ENCODE results near the gene ZFYVE16. TPM values are rescaled to one million over a fixed set of nuclear protein-coding genes. Genes with fewer than 3 reads are reported as not detected.

ZFYVE16 gene
- total and polyA plus RNA-seq, 2 of the 13 experiments (the other 11 are each of a cell fraction or from before 2014, with no cell fraction given), result 9.3 to 33.3 TPM

DNA sequence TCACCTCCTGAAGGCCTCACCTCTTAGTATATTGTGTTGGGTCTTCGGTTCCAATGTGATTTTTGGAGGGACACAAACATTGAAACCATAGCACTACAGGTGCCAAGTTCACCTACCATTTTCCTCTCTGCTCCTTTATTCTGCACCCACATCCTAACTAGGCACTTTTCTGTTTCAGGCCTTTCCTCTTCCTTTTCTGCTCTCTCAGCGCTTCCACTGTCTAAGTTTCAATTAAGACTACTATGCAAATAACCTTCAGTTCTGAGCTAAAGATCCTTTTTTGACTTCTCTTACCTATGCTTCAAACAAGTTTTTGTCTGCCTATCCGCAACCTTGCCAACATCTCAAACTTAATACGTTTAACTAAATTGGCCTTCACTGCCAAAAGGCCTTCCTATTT lies 25.4 kb upstream of the ZFYVE16 start (continued):
- no peak for TF ChIP-seq BORCS8-MEF2B (CRISPR knock-in tag; IDR thresholded peaks at IDR 0.05)

DNA sequence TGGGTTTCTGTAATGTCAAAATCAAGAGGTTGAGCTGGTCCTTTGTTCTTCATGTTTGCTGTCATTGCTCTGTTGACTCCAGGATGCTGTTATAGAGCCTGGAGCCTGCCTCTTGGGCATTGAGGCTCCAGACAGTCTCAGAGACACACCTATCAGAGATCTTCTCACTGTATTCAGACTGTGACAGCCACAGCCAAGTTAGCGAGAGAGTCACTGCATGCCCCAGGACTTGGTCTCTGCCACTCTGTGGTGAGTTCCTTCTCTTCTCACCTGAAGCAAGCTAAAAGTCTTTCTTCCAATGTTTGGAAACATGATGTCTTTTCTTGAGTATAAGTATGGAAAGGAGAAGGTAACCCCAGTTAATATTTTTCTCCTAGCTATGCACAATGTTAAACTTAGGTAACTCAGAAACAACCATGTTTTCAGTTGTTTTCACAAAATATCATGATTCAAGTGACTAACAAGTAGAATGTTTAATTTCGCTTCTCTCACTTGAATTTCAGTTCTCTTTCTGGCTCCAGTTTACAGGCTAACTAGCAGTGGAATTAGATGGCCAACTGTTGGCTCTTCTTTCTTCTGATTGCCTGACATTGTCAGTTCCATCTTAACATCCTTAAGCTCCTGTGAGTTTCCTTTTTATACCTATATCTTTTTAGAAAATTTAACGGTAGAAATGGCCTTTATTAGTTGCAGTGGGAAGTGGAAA lies 20.6 kb upstream of the ZFYVE16 start:
- TF ChIP-seq ZNF143 (CRISPR knock-in tag; IDR thresholded peaks at IDR 0.05), result no peak
- TF ChIP-seq RAD21 (CRISPR knock-in tag; IDR thresholded peaks at IDR 0.05), result no peak
- TF ChIP-seq, protein P1, sequence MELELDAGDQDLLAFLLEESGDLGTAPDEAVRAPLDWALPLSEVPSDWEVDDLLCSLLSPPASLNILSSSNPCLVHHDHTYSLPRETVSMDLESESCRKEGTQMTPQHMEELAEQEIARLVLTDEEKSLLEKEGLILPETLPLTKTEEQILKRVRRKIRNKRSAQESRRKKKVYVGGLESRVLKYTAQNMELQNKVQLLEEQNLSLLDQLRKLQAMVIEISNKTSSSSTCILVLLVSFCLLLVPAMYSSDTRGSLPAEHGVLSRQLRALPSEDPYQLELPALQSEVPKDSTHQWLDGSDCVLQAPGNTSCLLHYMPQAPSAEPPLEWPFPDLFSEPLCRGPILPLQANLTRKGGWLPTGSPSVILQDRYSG (CRISPR knock-in tag; IDR thresholded peaks at IDR 0.05), result no peak
- TF ChIP-seq REL (CRISPR knock-in tag; conservative IDR thresholded peaks at IDR 0.05), result no peak
- no peak for TF ChIP-seq ASH2L (IDR thresholded peaks at IDR 0.05; ENCODE audit: insufficient read length, low read depth, low read length)
- TF ChIP-seq, protein P2, sequence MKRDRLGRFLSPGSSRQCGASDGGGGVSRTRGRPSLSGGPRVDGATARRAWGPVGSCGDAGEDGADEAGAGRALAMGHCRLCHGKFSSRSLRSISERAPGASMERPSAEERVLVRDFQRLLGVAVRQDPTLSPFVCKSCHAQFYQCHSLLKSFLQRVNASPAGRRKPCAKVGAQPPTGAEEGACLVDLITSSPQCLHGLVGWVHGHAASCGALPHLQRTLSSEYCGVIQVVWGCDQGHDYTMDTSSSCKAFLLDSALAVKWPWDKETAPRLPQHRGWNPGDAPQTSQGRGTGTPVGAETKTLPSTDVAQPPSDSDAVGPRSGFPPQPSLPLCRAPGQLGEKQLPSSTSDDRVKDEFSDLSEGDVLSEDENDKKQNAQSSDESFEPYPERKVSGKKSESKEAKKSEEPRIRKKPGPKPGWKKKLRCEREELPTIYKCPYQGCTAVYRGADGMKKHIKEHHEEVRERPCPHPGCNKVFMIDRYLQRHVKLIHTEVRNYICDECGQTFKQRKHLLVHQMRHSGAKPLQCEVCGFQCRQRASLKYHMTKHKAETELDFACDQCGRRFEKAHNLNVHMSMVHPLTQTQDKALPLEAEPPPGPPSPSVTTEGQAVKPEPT (CRISPR knock-in tag; IDR thresholded peaks at IDR 0.05; ENCODE audit: low read depth), result no peak
- in situ Hi-C loops (cut with HindIII; ENCODE audit: extremely low pct_ligation_motif_present, low pct_unique_long_range_greater_than_20kb), result no loop called here
- Histone ChIP-seq H4K20me1 (ENCODE audit: insufficient read depth, low read length) (no peaks in the 10 kb centered on the region), H3K27me3 (ENCODE audit: control insufficient read depth in 1 of 2, insufficient read depth in 2 of 2, low read length in 2 of 2) (peaks cover 0 to 9% of the 10 kb centered on the region in 2 experiments; a peak in 1 of 5 replicates), H3K9ac (ENCODE audit: insufficient read depth, low read depth, low read length) (no peak overlapping the region), H3K4me1 (ENCODE audit: insufficient read depth, low read length) (no peaks in the 10 kb centered on the region), H3K27ac (ENCODE audit: extremely low read length, insufficient read depth, low read length) (no peak overlapping the region), H3K4me2 (ENCODE audit: low read depth, low read length) (no peak overlapping the region), H3K9me3 (ENCODE audit: low read length) (no peaks in the 10 kb centered on the region), H3K4me3 (replicated peaks in 1 of 3; ENCODE audit: insufficient read depth in 1 of 3, low read depth in 2 of 3, low read length in 3 of 3) (no peak overlapping the region), H3K36me3 (replicated peaks in 1 of 2; ENCODE audit: control insufficient read depth in 1 of 2, insufficient read depth in 2 of 2, low read length in 2 of 2) (no peaks in the 10 kb centered on the region), H2AFZ (ENCODE audit: low read length) (no peak overlapping the region), H3K79me2 (ENCODE audit: insufficient read depth, low read length) (no peaks in the 10 kb centered on the region)
- ChIA-PET POLR2A (no interaction called here), CTCF (ENCODE audit: low intra/inter-chr PET ratio, low total read pairs) (no interaction called here)
- 33% methylated on average over 3 of the region's 3 CpGs for WGBS (ENCODE audit: low lambda C conversion rate)
- ATAC-seq (no peak), FAIRE-seq (no peak), DNase-seq (ENCODE audit: low spot score) (no peak)
- no TSS peak for BruUV-seq (replicated peaks)
- intact Hi-C loops (cut with micrococcal nuclease; ENCODE audit: unreplicated experiment), result no loop called here
